Urothelium cell line (cell line): ENCODE results near the gene PHAX.
"Not testable (repeated sequence)": the region's sequence is repeated elsewhere in the genome, so short reads cannot be mapped to it uniquely, and the experiment has no call there.

Source experiments
- DNase-seq: peaks from one replicate; pipeline ENCODE4 v3.0.0; 2011; ENCODE audit warnings: low spot score, mixed read lengths
- FAIRE-seq: peaks from 2 replicates; lab custom pipeline; 2011; peaks lifted over from hg19 to GRCh38; lab: Jason Lieb, UNC

Gene PHAX

GRCh38 chr5:126599971-126600630, 646 bp upstream of the PHAX start:
- DNase-seq, FAIRE-seq: not testable (repeated sequence)

- DNase-seq (no peak), FAIRE-seq (no peak)
These were observed 2.8 kb downstream of the PHAX start for GRCh38 chr5:126603402-126603991.

GRCh38 chr5:126605525-126605924, 4.8 kb downstream of the PHAX start:
- DNase-seq (no peak), FAIRE-seq (no peak)

- no peak for FAIRE-seq
- DNase-seq: no peak
These were observed 9.4 kb downstream of the PHAX start for GRCh38 chr5:126610160-126610559.

GRCh38 chr5:126610616-126611015, 9.9 kb downstream of the PHAX start:
- DNase-seq (no peak), FAIRE-seq (no peak)

GRCh38 chr5:126613941-126614592, 13.3 kb downstream of the PHAX start:
- FAIRE-seq (no peak), DNase-seq (no peak)

GRCh38 chr5:126615286-126615685, 14.5 kb downstream of the PHAX start:
- DNase-seq (no peak), FAIRE-seq (no peak)

- FAIRE-seq, DNase-seq: not testable (repeated sequence)
These were observed 16.9 kb downstream of the PHAX start for GRCh38 chr5:126617603-126618002.

- DNase-seq: no peak
- no peak for FAIRE-seq
These were observed 19.0 kb downstream of the PHAX start for GRCh38 chr5:126619781-126620180.

GRCh38 chr5:126624534-126624933, 23.8 kb downstream of the PHAX start:
- DNase-seq (peak; percentile 56), FAIRE-seq (no peak)

GRCh38 chr5:126628102-126628501, 27.4 kb downstream of the PHAX start:
- FAIRE-seq (no peak), DNase-seq (no peak)

- FAIRE-seq: no peak
- DNase-seq: no peak
These were observed 31.2 kb downstream of the PHAX start for GRCh38 chr5:126631920-126632319.

GRCh38 chr5:126633552-126633951, 32.8 kb downstream of the PHAX start:
- FAIRE-seq (no peak), DNase-seq (no peak)

GRCh38 chr5:126635585-126635984, 34.8 kb downstream of the PHAX start:
- no peak for FAIRE-seq
- no peak for DNase-seq

GRCh38 chr5:126636956-126637355, 36.2 kb downstream of the PHAX start:
- FAIRE-seq (no peak), DNase-seq (no peak)

GRCh38 chr5:126640866-126641265, 40.1 kb downstream of the PHAX start:
- FAIRE-seq (no peak), DNase-seq (no peak)

GRCh38 chr5:126641387-126641786, 40.6 kb downstream of the PHAX start:
- DNase-seq: no peak
- no peak for FAIRE-seq

GRCh38 chr5:126645132-126645531, 44.4 kb downstream of the PHAX start:
- FAIRE-seq: no peak

GRCh38 chr5:126647071-126647470, 46.3 kb downstream of the PHAX start:
- no peak for FAIRE-seq
- no peak for DNase-seq

More at GRCh38 chr5:126645132-126645531, 44.4 kb downstream of the PHAX start:
- DNase-seq: no peak

GRCh38 chr5:126648471-126648870, 47.7 kb downstream of the PHAX start:
- no peak for FAIRE-seq
- no peak for DNase-seq

GRCh38 chr5:126649057-126649456, 48.3 kb downstream of the PHAX start:
- FAIRE-seq, DNase-seq: not testable (repeated sequence)

GRCh38 chr5:126649709-126650108, 49.0 kb downstream of the PHAX start:
- FAIRE-seq, DNase-seq: not testable (repeated sequence)
